ENCODE data around the gene RNF2.
"Not testable (repeated sequence)": the region's sequence is repeated elsewhere in the genome, so short reads cannot be mapped to it uniquely, and the experiment has no call there.

The RNF2 gene

GRCh38 chr1:185044981-185045813, at the start of gene RNF2:
Gene RNF2 (plus strand): TSS chr1:185045558. CDS start chr1:185087554, 41,996 bp downstream.
- DNase-seq (ENCODE audit: low spot score): peak; percentile 81

GRCh38 chr1:184999974-185000373, 45.4 kb upstream of the RNF2 start:
- DNase-seq (ENCODE audit: low spot score): not testable (repeated sequence)

- not testable (repeated sequence) for DNase-seq (ENCODE audit: low spot score)
These were observed 44.0 kb upstream of the RNF2 start for GRCh38 chr1:185001312-185001880.

- no peak for DNase-seq (ENCODE audit: low spot score)
These were observed 36.5 kb upstream of the RNF2 start for GRCh38 chr1:185008838-185009237.

GRCh38 chr1:185010361-185010760, 35.0 kb upstream of the RNF2 start:
- no peak for DNase-seq (ENCODE audit: low spot score)

GRCh38 chr1:185014941-185015340, 30.4 kb upstream of the RNF2 start:
- DNase-seq (ENCODE audit: low spot score): no peak

- DNase-seq (ENCODE audit: low spot score): no peak
These were observed 29.7 kb upstream of the RNF2 start for GRCh38 chr1:185015631-185016030.

GRCh38 chr1:185016880-185017279, 28.5 kb upstream of the RNF2 start:
- DNase-seq (ENCODE audit: low spot score): no peak

GRCh38 chr1:185017338-185017737, 28.0 kb upstream of the RNF2 start:
- no peak for DNase-seq (ENCODE audit: low spot score)

- DNase-seq (ENCODE audit: low spot score): no peak
These were observed 27.4 kb upstream of the RNF2 start for GRCh38 chr1:185017966-185018365.

GRCh38 chr1:185027252-185027882, 18.0 kb upstream of the RNF2 start:
- DNase-seq (ENCODE audit: low spot score): no peak

- DNase-seq (ENCODE audit: low spot score): no peak
These were observed 11.7 kb upstream of the RNF2 start for GRCh38 chr1:185033686-185034085.

GRCh38 chr1:185035258-185035657, 10.1 kb upstream of the RNF2 start:
- DNase-seq (ENCODE audit: low spot score): no peak

GRCh38 chr1:185038813-185039376, 6.5 kb upstream of the RNF2 start:
- no peak for DNase-seq (ENCODE audit: low spot score)

GRCh38 chr1:185039726-185040407, 5.5 kb upstream of the RNF2 start:
- DNase-seq (ENCODE audit: low spot score): no peak

- no peak for DNase-seq (ENCODE audit: low spot score)
These were observed 5.0 kb upstream of the RNF2 start for GRCh38 chr1:185040408-185040735.

GRCh38 chr1:185041742-185042141, 3.6 kb upstream of the RNF2 start:
- DNase-seq (ENCODE audit: low spot score): no peak

- DNase-seq (ENCODE audit: low spot score): no peak
These were observed 2.6 kb upstream of the RNF2 start for GRCh38 chr1:185042737-185043136.

- peak; percentile 43 for DNase-seq (ENCODE audit: low spot score)
These were observed 971 bp upstream of the RNF2 start for GRCh38 chr1:185044387-185044786.

- peak; percentile 26 for DNase-seq (ENCODE audit: low spot score)
These were observed 595 bp downstream of the RNF2 start for GRCh38 chr1:185045814-185046492.

GRCh38 chr1:185046668-185047067, 1.3 kb downstream of the RNF2 start:
- DNase-seq (ENCODE audit: low spot score): no peak

- DNase-seq (ENCODE audit: low spot score): no peak
These were observed 4.3 kb downstream of the RNF2 start for GRCh38 chr1:185049670-185050069.

Data from globus pallidus (tissue), 1 donor.